CD4-positive, CD25-positive, alpha-beta regulatory T cell (primary cell): Measurements from ENCODE around the gene CLTB. TPM values are rescaled to one million over a fixed set of nuclear protein-coding genes. Genes with fewer than 3 reads are reported as not detected.

Experiments
- ATAC-seq, 2 donors: fragments of 150-1000 bp; cut with Tn5 transposase; one replicate each; pipeline ENCODE4 v1.10.0; 2021; ENCODE audit warnings: low read depth in 2 of 2, moderate number of reproducible peaks in 2 of 2, moderate library complexity in 1 of 2
- DNase-seq, 3 donors: peaks; one replicate each; pipeline versions ENCODE4 v3.0.0 to v3.0.0-alpha.2; 2012 to 2022; ENCODE audit warnings: mixed read lengths in 1 of 3
- H3K27ac ChIP-seq: one replicate; pipeline ENCODE4 v1.7.0; 2013; ENCODE audit warnings: mild to moderate bottlenecking, low read length; ENCODE audit not compliant: insufficient read depth, poor library complexity, severe bottlenecking
- H3K27me3 ChIP-seq: one replicate; pipeline ENCODE4 v1.7.0; 2013; ENCODE audit warnings: low read length; ENCODE audit not compliant: control insufficient read depth, insufficient read depth
- H3K36me3 ChIP-seq: one replicate; pipeline ENCODE4 v1.7.0; 2013; ENCODE audit warnings: mild to moderate bottlenecking, low read length, moderate library complexity; ENCODE audit not compliant: control insufficient read depth, insufficient read depth
- H3K4me1 ChIP-seq: 2 replicates; pipeline ENCODE4 v1.7.0; 2013; ENCODE audit warnings: mild to moderate bottlenecking, low read length; ENCODE audit not compliant: insufficient read depth, control insufficient read depth, poor library complexity, severe bottlenecking
- H3K4me3 ChIP-seq: one replicate; pipeline ENCODE4 v1.7.0; 2013; ENCODE audit warnings: low read depth, mild to moderate bottlenecking, low read length, moderate library complexity
- H3K9me3 ChIP-seq, 2 experiments: 1 replicate in 1 of 2; 2 replicates in 1 of 2; pipeline ENCODE4 v1.7.0; 2013; ENCODE audit warnings: low read length in 2 of 2, mild to moderate bottlenecking in 1 of 2, moderate library complexity in 1 of 2; ENCODE audit not compliant: control insufficient read depth in 2 of 2
- H3K27ac Mint-ChIP-seq, 3 donors: one replicate each; pipeline ENCODE4 v1.8.0; 2020 to 2022; ENCODE audit warnings: mild to moderate bottlenecking in 3 of 3, mixed read lengths in 3 of 3, moderate library complexity in 2 of 3
- H3K27me3 Mint-ChIP-seq: one replicate; pipeline ENCODE4 v1.8.0; 2022; ENCODE audit warnings: mild to moderate bottlenecking, mixed read lengths
- H3K36me3 Mint-ChIP-seq: one replicate; pipeline ENCODE4 v1.8.0; 2020; ENCODE audit warnings: mixed read lengths
- H3K4me1 Mint-ChIP-seq, 4 donors: one replicate each; pipeline ENCODE4 v1.8.0; 2020 to 2022; ENCODE audit warnings: mixed read lengths in 4 of 4, mild to moderate bottlenecking in 1 of 4
- H3K4me3 Mint-ChIP-seq, 4 donors: one replicate each; pipeline ENCODE4 v1.8.0; 2020 to 2022; ENCODE audit warnings: mild to moderate bottlenecking in 4 of 4, mixed read lengths in 4 of 4, moderate library complexity in 3 of 4
- H3K9me3 Mint-ChIP-seq, 7 donors: one replicate each; pipeline ENCODE4 v1.8.0; 2020 to 2022; ENCODE audit warnings: mixed read lengths in 7 of 7, mild to moderate bottlenecking in 3 of 7, moderate library complexity in 2 of 7
- polyA plus RNA-seq, 4 donors: library from polyadenylated mRNA; unstranded; fragments of 300-500 nt; fragmentation: Illumina TruSeq; gene quantifications; one replicate each; pipeline ENCODE4 v1.2.3, GENCODE V29; 2021
- total RNA-seq: library from RNA; stranded (reverse); gene quantifications from one replicate; pipeline ENCODE4 v1.2.3, GENCODE V29; 2022

CLTB gene
- total and polyA plus RNA-seq, 5 donors from 2014 or later = 85.9 to 129 (median 93.4) TPM

- Mint-ChIP-seq H3K27ac (no peak overlapping the region), H3K4me3 (no peak overlapping the region)
These were observed 43.1 kb downstream of the CLTB start for GRCh38 chr5:176373100-176373818.

GRCh38 chr5:176371621-176372539, 44.5 kb downstream of the CLTB start:
- Mint-ChIP-seq H3K27me3 (no peaks in the 10 kb centered on the region), H3K9me3 (no peaks in the 10 kb centered on the region), H3K4me1 (peaks cover 0 to 9% (median 3%) of the 10 kb centered on the region in 4 donors), H3K36me3 (peaks cover 18% of the 10 kb centered on the region), H3K4me3 (no peak overlapping the region), H3K27ac (peak overlapping the region in 1 of 3 donors; percentile 32)
- Histone ChIP-seq H3K27ac (no peak overlapping the region), H3K4me3 (no peak overlapping the region), H3K9me3 (no peaks in the 10 kb centered on the region), H3K4me1 (no peaks in the 10 kb centered on the region), H3K27me3 (no peaks in the 10 kb centered on the region), H3K36me3 (peaks cover 14% of the 10 kb centered on the region)
- ATAC-seq = no peak
- DNase-seq = no peak

More at GRCh38 chr5:176373100-176373818, 43.1 kb downstream of the CLTB start:
- peaks cover 8% of the 10 kb centered on the region for H3K36me3 Mint-ChIP-seq
- Histone ChIP-seq H3K27me3 (no peaks in the 10 kb centered on the region), H3K4me3 (no peak overlapping the region), H3K27ac (no peak overlapping the region), H3K4me1 (no peaks in the 10 kb centered on the region), H3K36me3 (peaks cover 14% of the 10 kb centered on the region), H3K9me3 (no peaks in the 10 kb centered on the region)
- DNase-seq (no peak), ATAC-seq (no peak)
- H3K27me3 Mint-ChIP-seq = no peaks in the 10 kb centered on the region
- no peaks in the 10 kb centered on the region for H3K9me3 Mint-ChIP-seq
- no peaks in the 10 kb centered on the region for H3K4me1 Mint-ChIP-seq

- no peaks in the 10 kb centered on the region for H3K27me3 ChIP-seq
- Mint-ChIP-seq H3K27ac (no peak overlapping the region), H3K4me1 (peaks cover 0 to 13% (median 7%) of the 10 kb centered on the region in 4 donors), H3K4me3 (peak overlapping the region in 1 of 4 donors; percentile 54), H3K36me3 (peaks cover 18% of the 10 kb centered on the region), H3K27me3 (no peaks in the 10 kb centered on the region), H3K9me3 (no peaks in the 10 kb centered on the region)
- peaks cover 14% of the 10 kb centered on the region for H3K36me3 ChIP-seq
- no peaks in the 10 kb centered on the region for H3K9me3 ChIP-seq
- no peak overlapping the region for H3K27ac ChIP-seq
- DNase-seq (no peak), ATAC-seq (no peak)
- H3K4me1 ChIP-seq = peaks cover 9% of the 10 kb centered on the region
- H3K4me3 ChIP-seq = no peak overlapping the region
These were observed 46.2 kb downstream of the CLTB start for GRCh38 chr5:176369934-176370711.

- Mint-ChIP-seq H3K27me3 (no peaks in the 10 kb centered on the region), H3K27ac (no peak overlapping the region), H3K4me3 (peak overlapping the region in 1 of 4 donors; percentile 65), H3K4me1 (peaks cover 0 to 20% (median 7%) of the 10 kb centered on the region in 4 donors), H3K9me3 (no peaks in the 10 kb centered on the region), H3K36me3 (peaks cover 18% of the 10 kb centered on the region)
- Histone ChIP-seq H3K4me1 (peaks cover 15% of the 10 kb centered on the region), H3K9me3 (no peaks in the 10 kb centered on the region), H3K27me3 (no peaks in the 10 kb centered on the region), H3K36me3 (peaks cover 14% of the 10 kb centered on the region), H3K4me3 (no peak overlapping the region), H3K27ac (no peak overlapping the region)
- DNase-seq (no peak), ATAC-seq (no peak)
These were observed 47.6 kb downstream of the CLTB start for GRCh38 chr5:176368726-176369125.

- Histone ChIP-seq H3K27me3 (no peaks in the 10 kb centered on the region), H3K9me3 (no peaks in the 10 kb centered on the region), H3K27ac (no peak overlapping the region), H3K4me1 (peaks cover 24% of the 10 kb centered on the region), H3K36me3 (peaks cover 5% of the 10 kb centered on the region), H3K4me3 (no peak overlapping the region)
- no peak for ATAC-seq
- no peaks in the 10 kb centered on the region for H3K27me3 Mint-ChIP-seq
- peaks cover 14% of the 10 kb centered on the region for H3K36me3 Mint-ChIP-seq
- peak overlapping the region in 2 of 3 donors; percentile 69 to 77 for H3K27ac Mint-ChIP-seq
- peak overlapping the region; percentile 86 to 95 (median 88) for H3K4me3 Mint-ChIP-seq
- no peak for DNase-seq
- no peaks in the 10 kb centered on the region for H3K9me3 Mint-ChIP-seq
- peaks cover 0 to 33% (median 16%) of the 10 kb centered on the region in 4 donors for H3K4me1 Mint-ChIP-seq
These were observed 50.0 kb downstream of the CLTB start for GRCh38 chr5:176366232-176366894.

- Histone ChIP-seq H3K27ac (peak within 1 kb of the TSS; percentile 51), H3K4me3 (peak within 1 kb of the TSS; percentile 77), H3K27me3 (no peaks in the 10 kb centered on the region), H3K36me3 (peaks cover 5% of the 10 kb centered on the region), H3K9me3 (no peaks in the 10 kb centered on the region), H3K4me1 (peaks cover 31% of the 10 kb centered on the region)
- Mint-ChIP-seq H3K27ac (peak within 1 kb of the TSS; percentile 79 to 89 (median 83)), H3K36me3 (peaks cover 14% of the 10 kb centered on the region), H3K27me3 (no peaks in the 10 kb centered on the region), H3K4me1 (peaks cover 0 to 36% (median 16%) of the 10 kb centered on the region in 4 donors), H3K4me3 (peak within 1 kb of the TSS; percentile 86 to 95 (median 88)), H3K9me3 (no peaks in the 10 kb centered on the region)
- peak; percentile 46 to 58 (median 54) for DNase-seq
- ATAC-seq = peak in 1 of 2 donors; percentile 17
These were observed 50.7 kb downstream of the CLTB start, which contains the start of gene ARL10 for GRCh38 chr5:176365351-176366231. Gene ARL10 (plus strand): TSS chr5:176365487. CDS start chr5:176365564, 77 bp downstream.
